Measurements from ENCODE around the gene PRKCZ.

PRKCZ gene

GRCh38 chr1:2067393-2067792 is 17.2 kb downstream of the PRKCZ start:
- DNase-seq (ENCODE audit: low spot score), result no peak

- DNase-seq (ENCODE audit: low spot score), result no peak
Observed at GRCh38 chr1:2067981-2068380, 17.8 kb downstream of the PRKCZ start.

GRCh38 chr1:2068951-2069350 is 18.7 kb downstream of the PRKCZ start:
- no peak for DNase-seq (ENCODE audit: low spot score)

GRCh38 chr1:2070016-2070415 is 19.8 kb downstream of the PRKCZ start:
- no peak for DNase-seq (ENCODE audit: low spot score)

- no peak for DNase-seq (ENCODE audit: low spot score)
Observed at GRCh38 chr1:2070800-2071530, 20.8 kb downstream of the PRKCZ start.

- no peak for DNase-seq (ENCODE audit: low spot score)
Observed at GRCh38 chr1:2072109-2072806, 22.0 kb downstream of the PRKCZ start.

GRCh38 chr1:2072891-2073290 is 22.7 kb downstream of the PRKCZ start:
- DNase-seq (ENCODE audit: low spot score), result no peak

GRCh38 chr1:2073382-2074230 is 23.4 kb downstream of the PRKCZ start:
- DNase-seq (ENCODE audit: low spot score), result peak; percentile 92

- no peak for DNase-seq (ENCODE audit: low spot score)
Observed at GRCh38 chr1:2074396-2074795, 24.2 kb downstream of the PRKCZ start.

GRCh38 chr1:2074944-2075740 is 24.9 kb downstream of the PRKCZ start:
- DNase-seq (ENCODE audit: low spot score), result peak; percentile 59

- no peak for DNase-seq (ENCODE audit: low spot score)
Observed at GRCh38 chr1:2076826-2077225, 26.6 kb downstream of the PRKCZ start.

- no peak for DNase-seq (ENCODE audit: low spot score)
Observed at GRCh38 chr1:2078170-2078569, 28.0 kb downstream of the PRKCZ start.

GRCh38 chr1:2079396-2080085 is 29.3 kb downstream of the PRKCZ start:
- no peak for DNase-seq (ENCODE audit: low spot score)

GRCh38 chr1:2080140-2080539 is 29.9 kb downstream of the PRKCZ start:
- no peak for DNase-seq (ENCODE audit: low spot score)

- DNase-seq (ENCODE audit: low spot score), result no peak
Observed at GRCh38 chr1:2080884-2081283, 30.7 kb downstream of the PRKCZ start.

GRCh38 chr1:2081326-2081885 is 31.2 kb downstream of the PRKCZ start:
- DNase-seq (ENCODE audit: low spot score), result no peak

GRCh38 chr1:2082064-2082463 is 31.9 kb downstream of the PRKCZ start:
- DNase-seq (ENCODE audit: low spot score), result no peak

- DNase-seq (ENCODE audit: low spot score), result no peak
Observed at GRCh38 chr1:2083666-2084065, 33.5 kb downstream of the PRKCZ start.

GRCh38 chr1:2084306-2084705 is 34.1 kb downstream of the PRKCZ start:
- no peak for DNase-seq (ENCODE audit: low spot score)

- DNase-seq (ENCODE audit: low spot score), result no peak
Observed at GRCh38 chr1:2085080-2085479, 34.9 kb downstream of the PRKCZ start.

Data from AG08396 (cell line).